Measurements from ENCODE around the gene PCDHB4. TPM values are rescaled to one million over a fixed set of nuclear protein-coding genes. Genes with fewer than 3 reads are reported as not detected.
"Not testable (repeated sequence)": the region's sequence is repeated elsewhere in the genome, so short reads cannot be mapped to it uniquely, and the experiment has no call there.

Gene PCDHB4
- total RNA-seq: 0.35 TPM

GRCh38 chr5:141121563-141121962, at the start of gene PCDHB4:
Gene PCDHB4 (plus strand): TSS chr5:141121818. CDS start chr5:141121999, 181 bp downstream.
- ATAC-seq (no peak), DNase-seq (ENCODE audit: low spot score) (no peak)

- DNase-seq (ENCODE audit: low spot score) (no peak), ATAC-seq (no peak)
These were observed 43.8 kb upstream of the PCDHB4 start for GRCh38 chr5:141077826-141078225.

GRCh38 chr5:141082228-141082627, 39.4 kb upstream of the PCDHB4 start:
- DNase-seq (ENCODE audit: low spot score) (no peak), ATAC-seq (no peak)

GRCh38 chr5:141084487-141084989, 37.1 kb upstream of the PCDHB4 start:
- DNase-seq (ENCODE audit: low spot score) (peak; percentile 55), ATAC-seq (peak; percentile 100)

GRCh38 chr5:141094481-141095262, 26.9 kb upstream of the PCDHB4 start, which contains the start of gene PCDHB2:
Gene PCDHB2 (plus strand): TSS chr5:141094615. CDS start chr5:141094791, 176 bp downstream.
- ATAC-seq: no peak
- DNase-seq (ENCODE audit: low spot score): no peak

GRCh38 chr5:141095263-141095641, 26.4 kb upstream of the PCDHB4 start:
- DNase-seq (ENCODE audit: low spot score) (no peak), ATAC-seq (no peak)

- not testable (repeated sequence) for ATAC-seq; DNase-seq (ENCODE audit: low spot score)
These were observed 25.4 kb upstream of the PCDHB4 start for GRCh38 chr5:141096181-141096580.

- DNase-seq (ENCODE audit: low spot score); ATAC-seq: not testable (repeated sequence)
These were observed 25.0 kb upstream of the PCDHB4 start for GRCh38 chr5:141096586-141096985.

GRCh38 chr5:141100243-141100805, 21.3 kb upstream of the PCDHB4 start, which contains the start of gene PCDHB3:
Gene PCDHB3 (plus strand): TSS chr5:141100473. CDS start chr5:141100650, 177 bp downstream.
- ATAC-seq (no peak), DNase-seq (ENCODE audit: low spot score) (no peak)

- ATAC-seq (no peak), DNase-seq (ENCODE audit: low spot score) (no peak)
These were observed 20.6 kb upstream of the PCDHB4 start for GRCh38 chr5:141101059-141101458.

GRCh38 chr5:141102070-141102469, 19.5 kb upstream of the PCDHB4 start:
- not testable (repeated sequence) for DNase-seq (ENCODE audit: low spot score); ATAC-seq

- ATAC-seq; DNase-seq (ENCODE audit: low spot score): not testable (repeated sequence)
These were observed 19.1 kb upstream of the PCDHB4 start for GRCh38 chr5:141102471-141102870.

- no peak for DNase-seq (ENCODE audit: low spot score)
- no peak for ATAC-seq
These were observed 16.3 kb upstream of the PCDHB4 start for GRCh38 chr5:141105350-141105749.

- no peak for DNase-seq (ENCODE audit: low spot score)
- no peak for ATAC-seq
These were observed 2.4 kb upstream of the PCDHB4 start for GRCh38 chr5:141119250-141119649.

- ATAC-seq: no peak
- no peak for DNase-seq (ENCODE audit: low spot score)
These were observed 367 bp downstream of the PCDHB4 start for GRCh38 chr5:141121985-141122384.

GRCh38 chr5:141123396-141124135, 1.9 kb downstream of the PCDHB4 start:
- not testable (repeated sequence) for DNase-seq (ENCODE audit: low spot score); ATAC-seq

GRCh38 chr5:141127305-141127704, 5.7 kb downstream of the PCDHB4 start:
- ATAC-seq (no peak), DNase-seq (ENCODE audit: low spot score) (no peak)

- ATAC-seq (peak; percentile 78), DNase-seq (ENCODE audit: low spot score) (no peak)
These were observed 13.6 kb downstream of the PCDHB4 start, which contains the start of gene PCDHB5 for GRCh38 chr5:141135030-141135717. Gene PCDHB5 (plus strand): TSS chr5:141135206. CDS start chr5:141135435, 229 bp downstream.

GRCh38 chr5:141135718-141136266, 14.2 kb downstream of the PCDHB4 start:
- no peak for DNase-seq (ENCODE audit: low spot score)
- ATAC-seq: no peak

GRCh38 chr5:141137346-141137745, 15.7 kb downstream of the PCDHB4 start:
- ATAC-seq: not testable (repeated sequence)

More at GRCh38 chr5:141137346-141137745, 15.7 kb downstream of the PCDHB4 start:
- not testable (repeated sequence) for DNase-seq (ENCODE audit: low spot score)
